RWPE1 (cell line): Measurements from ENCODE around the gene SLC6A5.

Experiments
- CTCF ChIA-PET: fragments of 350-600 bp; sonication (Branson Sonifier 250); formaldehyde crosslinking; extraction: SDS; loops from one replicate; lab custom pipeline; 2021; lab: Yijun Ruan, JAX
- POLR2A ChIA-PET: fragments of 400-600 bp; formaldehyde crosslinking; extraction: SDS; loops from one replicate; lab custom pipeline; 2020; ENCODE audit warnings: antibody characterized with exemption; ENCODE audit not compliant: low non-redundant PET; lab: Yijun Ruan, JAX
- DNase-seq: peaks from one replicate; pipeline ENCODE4 v3.0.0; 2012; ENCODE audit warnings: low spot score
- H3K27ac ChIP-seq: fragments of 450-650 bp; 2 replicates; pipeline ENCODE4 v1.5.1; 2017
- TF ChIP-seq, protein P1 (sequence below): fragments of 450-650 bp; conservative IDR thresholded peaks from 2 replicates; pipeline ENCODE4 v1.5.1; 2017; ENCODE audit warnings: low read depth, mild to moderate bottlenecking

The SLC6A5 gene

DNA sequence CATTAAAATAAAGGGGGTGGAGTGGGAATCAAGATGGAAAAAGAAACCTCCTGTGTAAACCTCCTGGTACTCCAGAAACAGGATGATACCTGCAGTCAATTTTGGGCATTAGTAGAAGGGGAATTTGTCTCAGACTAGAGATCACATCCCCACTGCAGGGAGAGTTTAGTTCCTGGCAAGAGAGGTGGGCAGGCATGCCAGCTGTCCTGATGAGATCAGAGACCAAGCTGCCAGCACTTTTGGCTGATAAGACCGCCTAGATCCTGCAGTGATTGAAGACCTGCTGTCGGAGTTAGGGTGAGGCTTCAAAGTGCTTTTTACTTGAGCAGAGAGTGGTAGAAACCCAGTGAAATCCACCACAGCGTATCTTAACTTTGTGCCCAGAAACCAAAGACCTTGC, 40.3 kb downstream of the SLC6A5 start:
- TF ChIP-seq, protein P1, sequence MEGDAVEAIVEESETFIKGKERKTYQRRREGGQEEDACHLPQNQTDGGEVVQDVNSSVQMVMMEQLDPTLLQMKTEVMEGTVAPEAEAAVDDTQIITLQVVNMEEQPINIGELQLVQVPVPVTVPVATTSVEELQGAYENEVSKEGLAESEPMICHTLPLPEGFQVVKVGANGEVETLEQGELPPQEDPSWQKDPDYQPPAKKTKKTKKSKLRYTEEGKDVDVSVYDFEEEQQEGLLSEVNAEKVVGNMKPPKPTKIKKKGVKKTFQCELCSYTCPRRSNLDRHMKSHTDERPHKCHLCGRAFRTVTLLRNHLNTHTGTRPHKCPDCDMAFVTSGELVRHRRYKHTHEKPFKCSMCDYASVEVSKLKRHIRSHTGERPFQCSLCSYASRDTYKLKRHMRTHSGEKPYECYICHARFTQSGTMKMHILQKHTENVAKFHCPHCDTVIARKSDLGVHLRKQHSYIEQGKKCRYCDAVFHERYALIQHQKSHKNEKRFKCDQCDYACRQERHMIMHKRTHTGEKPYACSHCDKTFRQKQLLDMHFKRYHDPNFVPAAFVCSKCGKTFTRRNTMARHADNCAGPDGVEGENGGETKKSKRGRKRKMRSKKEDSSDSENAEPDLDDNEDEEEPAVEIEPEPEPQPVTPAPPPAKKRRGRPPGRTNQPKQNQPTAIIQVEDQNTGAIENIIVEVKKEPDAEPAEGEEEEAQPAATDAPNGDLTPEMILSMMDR, result no peak
- no peak for DNase-seq
- ChIA-PET CTCF (no interaction called here), POLR2A (no interaction called here)
- H3K27ac ChIP-seq, result no peak overlapping the region

DNA sequence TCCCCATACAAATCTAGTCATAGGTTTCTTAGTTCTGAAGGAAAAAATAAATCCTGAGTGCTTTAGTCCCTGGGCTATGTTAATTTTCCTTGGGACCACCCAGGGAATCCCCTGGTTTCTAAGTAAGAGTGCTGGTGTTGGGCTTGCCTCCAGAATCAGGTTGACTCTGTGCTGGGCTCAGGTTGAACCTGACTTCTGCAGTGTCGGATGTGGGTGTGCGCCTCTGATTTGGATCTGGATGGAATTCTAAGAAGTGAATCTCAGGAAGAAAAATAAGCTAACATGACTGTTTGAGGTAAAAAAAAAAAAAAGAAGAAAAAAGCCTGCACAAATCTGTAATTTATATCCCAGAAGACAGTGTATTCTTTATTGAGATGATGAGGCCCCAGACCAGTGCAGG, 41.0 kb downstream of the SLC6A5 start:
- TF ChIP-seq, protein P1, result no peak
- ChIA-PET POLR2A (no interaction called here), CTCF (no interaction called here)
- DNase-seq, result no peak
- no peak overlapping the region for H3K27ac ChIP-seq

DNA sequence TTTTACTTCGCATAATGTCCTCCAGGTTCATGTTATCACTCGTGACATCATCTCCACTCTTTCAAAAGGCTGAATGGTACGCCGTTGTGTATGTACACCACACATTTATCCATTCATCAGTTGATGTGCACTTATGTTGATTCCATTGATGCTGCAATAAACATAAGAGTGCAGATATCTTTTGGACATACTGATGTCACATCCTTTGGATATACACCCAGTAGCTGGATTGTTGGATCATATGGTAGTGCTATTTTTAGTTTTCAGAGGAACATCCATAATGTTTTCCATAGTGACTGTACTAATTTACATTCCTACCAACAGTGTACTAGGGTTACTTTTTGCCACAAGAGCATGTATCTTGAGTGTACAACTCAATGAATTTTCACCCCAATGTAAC, 45.0 kb downstream of the SLC6A5 start:
- no peak overlapping the region for H3K27ac ChIP-seq
- ChIA-PET POLR2A (no interaction called here), CTCF (no interaction called here)
- DNase-seq, result no peak
- TF ChIP-seq, protein P1, result no peak

DNA sequence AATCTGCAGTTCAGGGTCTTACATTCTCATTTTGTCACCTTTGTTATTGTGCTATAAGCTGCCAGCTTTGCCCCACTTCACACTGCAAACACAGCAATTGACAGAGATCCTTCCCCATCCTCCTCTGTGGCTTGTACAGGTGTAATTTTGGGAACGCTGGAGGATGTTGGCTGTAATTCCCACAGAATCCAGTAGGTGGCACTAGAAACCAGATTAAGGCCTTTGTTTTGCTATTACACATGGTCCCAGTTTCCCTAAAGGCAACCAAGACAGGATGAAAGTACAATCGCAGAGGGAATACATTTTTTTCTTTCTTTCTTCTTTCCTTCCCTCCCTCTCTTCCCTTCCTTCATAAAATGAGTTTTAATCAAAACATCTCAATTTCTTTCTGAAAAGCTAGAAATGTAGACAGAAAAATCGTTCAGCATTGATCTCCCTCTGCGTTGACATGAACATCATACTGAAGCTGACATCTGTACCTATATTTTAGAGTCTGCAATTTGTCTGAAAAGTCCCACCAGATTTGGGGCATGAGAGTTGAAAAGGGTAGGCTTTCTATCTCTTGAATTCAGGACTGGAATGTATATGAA, 48.7 kb downstream of the SLC6A5 start:
- POLR2A ChIA-PET, result no interaction called here
- DNase-seq, result peak; percentile 57
- H3K27ac ChIP-seq, result no peak overlapping the region
- CTCF ChIA-PET, result interaction anchor here (0.6 to 1.2 kb wide), 13 partner anchors 9 to 1657 kb away, joined by 3 to 6 read pairs (median 4); no protein-coding TSS in a partner anchor
- TF ChIP-seq, protein P1, result peak; percentile 87

DNA sequence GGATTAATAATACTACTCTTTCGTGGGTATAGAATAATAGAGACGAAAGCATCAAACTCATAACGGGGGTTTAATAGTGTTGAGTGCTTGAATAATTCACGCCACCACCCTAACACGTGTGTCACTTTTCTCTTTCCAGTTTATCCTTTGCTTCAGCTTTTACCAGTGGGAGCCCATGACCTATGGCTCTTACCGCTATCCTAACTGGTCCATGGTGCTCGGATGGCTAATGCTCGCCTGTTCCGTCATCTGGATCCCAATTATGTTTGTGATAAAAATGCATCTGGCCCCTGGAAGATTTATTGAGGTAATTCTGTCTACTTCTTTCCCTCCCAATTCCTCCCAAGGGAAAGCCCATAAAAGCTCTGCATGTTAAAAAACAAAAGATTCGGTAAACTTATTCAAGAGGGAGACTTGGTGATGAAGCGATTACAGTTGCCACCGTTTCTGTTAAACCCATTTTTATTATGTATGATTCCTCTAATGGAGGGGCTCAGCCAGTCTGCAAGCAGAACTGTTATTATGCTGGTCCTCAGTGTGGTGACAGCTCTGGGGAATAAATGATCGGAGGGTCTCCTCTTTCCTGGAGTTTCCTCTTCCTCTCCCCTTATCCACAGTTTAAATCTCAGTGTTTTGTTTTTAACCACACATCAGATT, 52.9 kb downstream of the SLC6A5 start:
- no peak for DNase-seq
- ChIA-PET POLR2A (no interaction called here), CTCF (no interaction called here)
- TF ChIP-seq, protein P1, result no peak
- H3K27ac ChIP-seq, result no peak overlapping the region

DNA sequence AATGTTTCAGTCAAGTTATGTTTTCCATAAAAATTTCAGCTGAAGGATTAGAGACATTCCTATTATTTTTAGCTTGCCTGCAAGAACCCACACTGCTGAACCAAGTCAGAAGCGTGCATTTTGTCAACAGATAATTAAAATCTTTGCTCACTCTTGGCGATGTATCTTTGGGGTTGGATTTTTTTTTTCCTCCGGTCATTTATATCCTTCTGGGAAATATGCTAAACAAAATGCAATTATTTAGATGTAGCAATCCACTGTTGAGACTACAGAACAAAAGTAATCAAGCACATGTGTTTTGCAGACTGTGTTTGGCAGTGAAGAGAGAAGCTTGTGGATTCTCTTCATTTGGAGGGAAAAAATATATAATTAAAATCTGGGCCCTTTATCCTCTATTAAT, 54.6 kb downstream of the SLC6A5 start:
- POLR2A ChIA-PET, result no interaction called here
- no peak overlapping the region for H3K27ac ChIP-seq
- DNase-seq, result no peak
- TF ChIP-seq, protein P1, result no peak
- CTCF ChIA-PET, result no interaction called here
